ENCODE data around the gene PFKM. TPM values are rescaled to one million over a fixed set of nuclear protein-coding genes. Genes with fewer than 3 reads are reported as not detected.
"Not testable (repeated sequence)": the region's sequence is repeated elsewhere in the genome, so short reads cannot be mapped to it uniquely, and the experiment has no call there.

Gene PFKM
- total RNA-seq, 1 donor from 2014 or later, result 119 TPM

- H3K27ac Mint-ChIP-seq, result no peak overlapping the region
- H3K27me3 Mint-ChIP-seq, result no peaks in the 10 kb centered on the region
- DNase-seq (ENCODE audit: extremely low spot score, unreplicated experiment), result no peak
- no peak overlapping the region for H3K4me3 Mint-ChIP-seq
- TF ChIP-seq CTCF (conservative IDR thresholded peaks at IDR 0.05), result no peak
- H3K4me1 Mint-ChIP-seq (ENCODE audit: unreplicated experiment), result peaks cover 35% of the 10 kb centered on the region
- H3K36me3 Mint-ChIP-seq, result peaks cover 32% of the 10 kb centered on the region
- H3K9me3 Mint-ChIP-seq, result no peaks in the 10 kb centered on the region
Observed at GRCh38 chr12:48123169-48123568, 4.0 kb downstream of the PFKM start.

DNA sequence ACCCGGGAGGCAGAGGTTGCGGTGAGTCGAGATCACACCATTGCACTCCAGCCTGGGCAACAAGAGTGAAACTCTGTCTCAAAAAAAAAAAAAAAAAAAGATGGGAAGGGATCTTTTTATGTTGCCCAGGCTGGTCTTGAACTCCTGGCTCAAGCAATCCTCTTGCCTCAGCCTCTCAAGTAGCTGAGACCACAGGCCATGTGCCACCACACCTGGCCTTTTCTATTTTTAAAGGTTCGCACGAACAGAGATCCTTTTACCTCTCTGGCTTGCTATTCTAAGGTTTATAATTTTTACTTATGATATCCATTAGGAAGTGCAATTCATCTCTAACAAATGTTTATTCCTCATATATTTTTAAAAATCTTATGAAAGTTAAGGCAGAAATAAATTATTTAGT is 6.4 kb downstream of the PFKM start:
- not testable (repeated sequence) for H3K27ac Mint-ChIP-seq; H3K27me3 Mint-ChIP-seq; DNase-seq (ENCODE audit: extremely low spot score, unreplicated experiment); H3K4me3 Mint-ChIP-seq; H3K9me3 Mint-ChIP-seq
- Mint-ChIP-seq H3K36me3 (peaks cover 41% of the 10 kb centered on the region), H3K4me1 (ENCODE audit: unreplicated experiment) (peaks cover 15% of the 10 kb centered on the region)

- H3K27ac Mint-ChIP-seq, result no peak overlapping the region
- peaks cover 45% of the 10 kb centered on the region for H3K36me3 Mint-ChIP-seq
- no peak for TF ChIP-seq CTCF (conservative IDR thresholded peaks at IDR 0.05)
- no peak overlapping the region for H3K4me3 Mint-ChIP-seq
- peaks cover 13% of the 10 kb centered on the region for H3K4me1 Mint-ChIP-seq (ENCODE audit: unreplicated experiment)
- DNase-seq (ENCODE audit: extremely low spot score, unreplicated experiment), result no peak
- H3K27me3 Mint-ChIP-seq, result no peaks in the 10 kb centered on the region
- no peaks in the 10 kb centered on the region for H3K9me3 Mint-ChIP-seq
Observed at GRCh38 chr12:48125985-48126384, 6.8 kb downstream of the PFKM start.

GRCh38 chr12:48126953-48127630 is 7.9 kb downstream of the PFKM start:
- Mint-ChIP-seq H3K36me3 (peaks cover 41% of the 10 kb centered on the region), H3K4me3 (no peak overlapping the region), H3K4me1 (ENCODE audit: unreplicated experiment) (peaks cover 7% of the 10 kb centered on the region), H3K27me3 (no peaks in the 10 kb centered on the region), H3K27ac (no peak overlapping the region), H3K9me3 (no peaks in the 10 kb centered on the region)
- no peak for DNase-seq (ENCODE audit: extremely low spot score, unreplicated experiment)
- no peak for TF ChIP-seq CTCF (conservative IDR thresholded peaks at IDR 0.05)

DNA sequence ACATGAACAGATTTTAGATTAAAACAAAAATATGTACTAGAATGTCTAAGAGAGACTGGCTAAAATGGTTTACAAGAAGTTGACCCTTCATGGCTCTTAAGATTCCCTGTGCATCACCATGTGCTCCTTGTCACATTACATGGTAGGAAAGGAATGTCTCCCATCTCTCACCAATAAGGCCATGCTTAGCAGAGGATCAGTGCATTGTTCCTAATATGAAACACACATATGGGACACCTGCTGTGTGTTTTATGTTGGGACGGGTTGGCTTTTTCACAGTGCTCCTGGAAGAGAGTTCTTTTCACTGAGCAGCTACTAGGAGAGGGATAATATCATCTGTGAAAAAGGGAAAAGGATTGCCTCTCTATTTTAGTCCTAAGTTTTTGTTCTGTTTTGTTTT is 9.6 kb downstream of the PFKM start:
- no peak for TF ChIP-seq CTCF (conservative IDR thresholded peaks at IDR 0.05)
- no peak overlapping the region for H3K27ac Mint-ChIP-seq
- peaks cover 43% of the 10 kb centered on the region for H3K36me3 Mint-ChIP-seq
- H3K4me3 Mint-ChIP-seq, result no peak overlapping the region
- no peaks in the 10 kb centered on the region for H3K9me3 Mint-ChIP-seq
- peaks cover 3% of the 10 kb centered on the region for H3K4me1 Mint-ChIP-seq (ENCODE audit: unreplicated experiment)
- no peaks in the 10 kb centered on the region for H3K27me3 Mint-ChIP-seq
- DNase-seq (ENCODE audit: extremely low spot score, unreplicated experiment), result no peak

- no peak overlapping the region for H3K4me3 Mint-ChIP-seq
- no peak for DNase-seq (ENCODE audit: extremely low spot score, unreplicated experiment)
- H3K4me1 Mint-ChIP-seq (ENCODE audit: unreplicated experiment), result peaks cover 3% of the 10 kb centered on the region
- H3K27me3 Mint-ChIP-seq, result no peaks in the 10 kb centered on the region
- peaks cover 44% of the 10 kb centered on the region for H3K36me3 Mint-ChIP-seq
- no peaks in the 10 kb centered on the region for H3K9me3 Mint-ChIP-seq
- H3K27ac Mint-ChIP-seq, result no peak overlapping the region
- no peak for TF ChIP-seq CTCF (conservative IDR thresholded peaks at IDR 0.05)
Observed at GRCh38 chr12:48129376-48129775, 10.2 kb downstream of the PFKM start.

Data from type B pancreatic cell (in vitro differentiated cells).